Endodermal cell (in vitro differentiated cells): ENCODE results near the gene EOGT. TPM values are rescaled to one million over a fixed set of nuclear protein-coding genes. Genes with fewer than 3 reads are reported as not detected.
A peak's percentile ranks its signal among the peaks of the same experiment; 100 is the strongest.

Source experiments
- DNase-seq: peaks from one replicate; pipeline ENCODE4 v3.0.0-alpha.2; 2017
- H3K27ac ChIP-seq: 2 replicates; pipeline ENCODE4 v1.5.1; 2013; ENCODE audit warnings: mild to moderate bottlenecking, low read depth, low read length, moderate library complexity
- H3K27me3 ChIP-seq: 2 replicates; pipeline ENCODE4 v1.6.1; 2013; ENCODE audit warnings: mild to moderate bottlenecking, low read length, moderate library complexity; ENCODE audit not compliant: insufficient read depth, control insufficient read depth, poor library complexity, severe bottlenecking
- H3K36me3 ChIP-seq: 2 replicates; pipeline ENCODE4 v1.7.0; 2013; ENCODE audit warnings: mild to moderate bottlenecking, low read length, moderate library complexity; ENCODE audit not compliant: control insufficient read depth, insufficient read depth
- H3K4me1 ChIP-seq: one replicate; pipeline ENCODE4 v1.7.0; 2013; ENCODE audit warnings: low read length; ENCODE audit not compliant: control insufficient read depth, insufficient read depth
- H3K4me3 ChIP-seq: 2 replicates; pipeline ENCODE4 v1.5.1; 2013; ENCODE audit warnings: mild to moderate bottlenecking, low read length, moderate library complexity
- H3K9ac ChIP-seq: 2 replicates; pipeline ENCODE4 v1.6.1; 2013; ENCODE audit warnings: mild to moderate bottlenecking, low read length, moderate library complexity; ENCODE audit not compliant: poor library complexity, severe bottlenecking; ENCODE audit errors: extremely low read depth
- H3K9me3 ChIP-seq: 2 replicates; pipeline ENCODE4 v1.6.1; 2013; ENCODE audit warnings: mild to moderate bottlenecking, low read length, moderate library complexity; ENCODE audit not compliant: control insufficient read depth
- H3K27ac Mint-ChIP-seq: 2 replicates; pipeline ENCODE4 v1.8.0; 2020; ENCODE audit warnings: mixed read lengths
- H3K27me3 Mint-ChIP-seq: 2 replicates; pipeline ENCODE4 v1.8.0; 2021; ENCODE audit warnings: mild to moderate bottlenecking, mixed read lengths; ENCODE audit not compliant: insufficient read depth
- H3K36me3 Mint-ChIP-seq: 2 replicates; pipeline ENCODE4 v1.8.0; 2020; ENCODE audit warnings: low read depth, mixed read lengths
- H3K4me1 Mint-ChIP-seq: 2 replicates; pipeline ENCODE4 v1.8.0; 2020; ENCODE audit warnings: mixed read lengths
- H3K4me3 Mint-ChIP-seq: 2 replicates; pipeline ENCODE4 v1.8.0; 2020; ENCODE audit warnings: mild to moderate bottlenecking, moderate library complexity, mixed read lengths
- H3K9me3 Mint-ChIP-seq: 2 replicates; pipeline ENCODE4 v1.8.0; 2020; ENCODE audit warnings: mild to moderate bottlenecking, mixed read lengths
- CTCF ChIP-seq: fragments of 200-600 bp; sonication (generic); conservative IDR thresholded peaks from 2 replicates; pipeline ENCODE4 v1.5.0; 2021; ENCODE audit warnings: antibody characterized with exemption, mild to moderate bottlenecking
- WGBS, 2 experiments: methylation state at CpG; one replicate each; pipeline versions ENCODE4 v1.1.5 to v1.1.7; 2013; ENCODE audit warnings: missing lambda C conversion rate in 2 of 2, mixed read lengths in 1 of 2; ENCODE audit not compliant: insufficient coverage in 1 of 2, insufficient read length in 1 of 2; 5-methylcytosine and 5-hydroxymethylcytosine counted together
- total RNA-seq, 2 donors: library from RNA; stranded (reverse); fragmentation: NEBNext Ultra II Directional in 1 of 2; extraction: Animal tissue kit (Norgen Biotek cat#: 25700) in 1 of 2; gene quantifications; 2 replicates in 1 of 2; 3 replicates in 1 of 2; pipeline ENCODE4 v1.2.1, GENCODE V29; 2021

Gene EOGT
- total RNA-seq, 2 donors from 2014 or later, result 22.2 to 42.8 TPM

DNA sequence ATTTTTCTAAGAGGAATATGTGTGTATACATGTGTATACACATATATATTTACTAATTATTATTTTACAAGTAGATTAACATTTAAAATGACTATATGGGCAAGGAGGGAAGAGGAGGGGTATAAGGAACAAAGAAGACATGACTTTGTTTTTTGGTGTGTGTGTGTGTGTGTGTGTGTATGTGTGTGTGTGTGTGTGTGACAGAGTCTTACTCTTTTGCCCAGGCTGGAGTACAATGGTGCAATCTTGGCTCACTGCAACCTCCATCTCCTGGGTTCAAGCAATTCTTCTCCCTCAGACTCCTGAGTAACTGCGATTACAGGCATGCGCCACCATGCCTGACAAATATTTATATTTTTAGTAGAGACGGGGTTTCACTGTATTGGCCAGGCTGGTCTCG is 2.6 kb upstream of the EOGT start:
- H3K4me3 ChIP-seq, result no peak overlapping the region
- no peaks in the 10 kb centered on the region for H3K27me3 ChIP-seq
- H3K4me1 Mint-ChIP-seq, result peaks cover 21% of the 10 kb centered on the region
- no peaks in the 10 kb centered on the region for H3K9me3 ChIP-seq
- no peaks in the 10 kb centered on the region for H3K27me3 Mint-ChIP-seq
- no peaks in the 10 kb centered on the region for H3K9me3 Mint-ChIP-seq
- no peak overlapping the region for H3K27ac ChIP-seq
- TF ChIP-seq CTCF, result no peak
- no peak overlapping the region for H3K27ac Mint-ChIP-seq
- WGBS, 2 experiments, result 90 to 96% methylated on average over 4 of the region's 4 CpGs
- H3K36me3 Mint-ChIP-seq, result peaks cover 18% of the 10 kb centered on the region
- DNase-seq, result no peak
- peaks cover 17% of the 10 kb centered on the region for H3K36me3 ChIP-seq
- peaks cover 5% of the 10 kb centered on the region for H3K4me1 ChIP-seq
- H3K4me3 Mint-ChIP-seq, result no peak overlapping the region
- no peak overlapping the region for H3K9ac ChIP-seq

GRCh38 chr3:69014022-69014580 is 617 bp upstream of the EOGT start:
- no peaks in the 10 kb centered on the region for H3K9me3 ChIP-seq
- no peaks in the 10 kb centered on the region for H3K27me3 ChIP-seq
- no peak for TF ChIP-seq CTCF
- H3K4me3 ChIP-seq, result peak overlapping the region; percentile 79
- no peak for DNase-seq
- peak overlapping the region; percentile 66 for H3K9ac ChIP-seq
- peaks cover 8% of the 10 kb centered on the region for H3K36me3 ChIP-seq
- peak overlapping the region; percentile 68 for H3K27ac Mint-ChIP-seq
- H3K4me3 Mint-ChIP-seq, result peak overlapping the region; percentile 73
- H3K27me3 Mint-ChIP-seq, result no peaks in the 10 kb centered on the region
- H3K36me3 Mint-ChIP-seq, result peaks cover 18% of the 10 kb centered on the region
- H3K9me3 Mint-ChIP-seq, result no peaks in the 10 kb centered on the region
- peaks cover 5% of the 10 kb centered on the region for H3K4me1 ChIP-seq
- H3K4me1 Mint-ChIP-seq, result peaks cover 40% of the 10 kb centered on the region
- WGBS, 2 experiments, result 22 to 43% methylated on average over 2 to 10 of the region's 11 CpGs
- H3K27ac ChIP-seq, result no peak overlapping the region

DNA sequence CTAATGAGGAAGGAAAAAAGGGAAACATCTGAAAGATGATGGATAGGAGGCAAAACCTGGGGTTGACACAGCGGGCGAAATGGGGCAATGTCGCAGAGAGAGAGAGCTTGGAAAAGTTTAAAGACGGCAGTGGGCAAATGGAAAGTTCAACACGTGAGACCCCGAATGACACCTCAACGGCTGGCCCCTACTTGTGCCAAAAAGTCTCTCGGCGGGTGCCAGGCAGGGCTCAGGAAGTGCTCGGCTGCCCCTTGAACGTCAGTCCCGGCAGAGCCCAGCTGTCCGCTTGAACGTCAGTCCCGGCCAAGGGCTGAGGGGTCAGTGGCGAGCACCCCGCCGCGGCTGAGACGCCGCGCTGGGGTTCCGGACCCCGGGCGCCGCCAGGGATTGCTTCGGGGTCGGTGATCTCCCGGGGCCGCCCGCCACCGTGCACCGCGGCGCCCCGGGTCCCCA is 658 bp downstream of the EOGT start:
- TF ChIP-seq CTCF, result no peak
- Histone ChIP-seq H3K36me3 (peaks cover 8% of the 10 kb centered on the region), H3K27me3 (no peaks in the 10 kb centered on the region), H3K4me1 (peaks cover 5% of the 10 kb centered on the region), H3K4me3 (peak overlapping the region; percentile 79), H3K9ac (peak overlapping the region; percentile 66), H3K9me3 (no peaks in the 10 kb centered on the region), H3K27ac (no peak overlapping the region)
- Mint-ChIP-seq H3K9me3 (no peaks in the 10 kb centered on the region), H3K27me3 (no peaks in the 10 kb centered on the region), H3K27ac (peak overlapping the region; percentile 83), H3K4me3 (peak overlapping the region; percentile 73), H3K36me3 (peaks cover 15% of the 10 kb centered on the region), H3K4me1 (peaks cover 51% of the 10 kb centered on the region)
- 7 to 13% methylated on average over 15 to 36 of the region's 36 CpGs for WGBS, 2 experiments
- DNase-seq, result peak; percentile 79
